Neural progenitor cell (in vitro differentiated cells): ENCODE results near the gene PLAAT2. TPM values are rescaled to one million over a fixed set of nuclear protein-coding genes. Genes with fewer than 3 reads are reported as not detected.
"Not testable (repeated sequence)": the region's sequence is repeated elsewhere in the genome, so short reads cannot be mapped to it uniquely, and the experiment has no call there.

Source experiments
- DNase-seq: peaks from one replicate; pipeline ENCODE4 v3.0.0-alpha.2; 2016; ENCODE audit warnings: low spot score
- H2AFZ ChIP-seq: fragments of 200-600 bp; sonication (generic); replicated peaks from 2 replicates; pipeline ENCODE4 v1.6.1; 2016; ENCODE audit warnings: antibody characterized with exemption
- H3F3A ChIP-seq: fragments of 200-600 bp; sonication (generic); 2 replicates; pipeline ENCODE4 v1.6.1; 2016; ENCODE audit warnings: antibody characterized with exemption, low read depth
- H3K27ac ChIP-seq: fragments of 200-600 bp; sonication (generic); 2 replicates; pipeline ENCODE4 v1.5.1; 2016; ENCODE audit warnings: mild to moderate bottlenecking
- H3K27me3 ChIP-seq: fragments of 200-600 bp; sonication (generic); 2 replicates; pipeline ENCODE4 v1.6.1; 2016; ENCODE audit warnings: mild to moderate bottlenecking, moderate library complexity
- H3K36me3 ChIP-seq: fragments of 200-600 bp; sonication (generic); 2 replicates; pipeline ENCODE4 v1.5.1; 2016
- H3K4me1 ChIP-seq: fragments of 200-600 bp; sonication (generic); 2 replicates; pipeline ENCODE4 v1.6.1; 2016; ENCODE audit warnings: mixed run types
- H3K4me2 ChIP-seq: fragments of 200-600 bp; sonication (generic); 2 replicates; pipeline ENCODE4 v1.6.1; 2016
- H3K4me3 ChIP-seq: fragments of 200-600 bp; sonication (generic); 2 replicates; pipeline ENCODE4 v1.5.1; 2016
- H3K79me2 ChIP-seq: fragments of 200-600 bp; sonication (generic); 2 replicates; pipeline ENCODE4 v1.6.1; 2016; ENCODE audit warnings: low read depth
- H3K9ac ChIP-seq: fragments of 200-600 bp; sonication (generic); 2 replicates; pipeline ENCODE4 v1.6.1; 2016
- H3K9me3 ChIP-seq: fragments of 200-600 bp; sonication (generic); 2 replicates; pipeline ENCODE4 v1.5.1; 2016; ENCODE audit warnings: low read depth
- H4K20me1 ChIP-seq: fragments of 200-600 bp; sonication (generic); 2 replicates; pipeline ENCODE4 v1.6.1; 2016; ENCODE audit warnings: low read depth
- H3K27ac Mint-ChIP-seq: 3 replicates; pipeline ENCODE4 v1.8.0; 2021; ENCODE audit warnings: mixed read lengths
- H3K27me3 Mint-ChIP-seq: 2 replicates; pipeline ENCODE4 v1.8.0; 2022; ENCODE audit warnings: low read depth, mild to moderate bottlenecking, inconsistent platforms, moderate library complexity, mixed read lengths; ENCODE audit not compliant: insufficient read depth
- H3K36me3 Mint-ChIP-seq: 3 replicates; pipeline ENCODE4 v1.8.0; 2021; ENCODE audit warnings: mixed read lengths
- H3K4me1 Mint-ChIP-seq: 3 replicates; pipeline ENCODE4 v1.8.0; 2021; ENCODE audit warnings: mixed read lengths
- H3K4me3 Mint-ChIP-seq: 3 replicates; pipeline ENCODE4 v1.8.0; 2021; ENCODE audit warnings: mild to moderate bottlenecking, moderate library complexity, mixed read lengths
- H3K9me3 Mint-ChIP-seq: 3 replicates; pipeline ENCODE4 v1.8.0; 2020; ENCODE audit warnings: mixed read lengths
- CTCF ChIP-seq: fragments of 200-600 bp; sonication (generic); IDR thresholded peaks from 2 replicates; pipeline ENCODE4 v1.5.1; 2017; ENCODE audit warnings: antibody characterized with exemption, mild to moderate bottlenecking
- EZH2 ChIP-seq: fragments of 200-600 bp; sonication (generic); IDR thresholded peaks from 2 replicates; pipeline ENCODE4 v1.6.1; 2017; ENCODE audit warnings: antibody characterized with exemption, mild to moderate bottlenecking, moderate library complexity
- EZH2phosphoT487 ChIP-seq: fragments of 200-600 bp; sonication (generic); IDR thresholded peaks from 2 replicates; pipeline ENCODE4 v1.6.1; 2017; ENCODE audit warnings: antibody characterized with exemption
- total RNA-seq: library from RNA; depleted of rRNA; stranded (reverse); fragments of >200 nt; gene quantifications from 2 replicates; pipeline ENCODE4 v1.2.3, GENCODE V29; 2015; ENCODE audit warnings: low replicate concordance

Gene PLAAT2
- total RNA-seq, 1 donor from 2014 or later, result not detected

GRCh38 chr11:63608353-63609345 is 45.5 kb upstream of the PLAAT2 start:
- TF ChIP-seq EZH2phosphoT487 (no peak), CTCF (no peak), EZH2 (no peak)
- no peaks in the 10 kb centered on the region for H3K36me3 ChIP-seq
- no peak overlapping the region for H3K27ac ChIP-seq
- Mint-ChIP-seq H3K36me3 (no peaks in the 10 kb centered on the region), H3K27ac (no peak overlapping the region), H3K27me3 (peaks cover 25% of the 10 kb centered on the region), H3K9me3 (no peaks in the 10 kb centered on the region), H3K4me1 (peaks cover 29% of the 10 kb centered on the region), H3K4me3 (no peak overlapping the region)
- no peaks in the 10 kb centered on the region for H4K20me1 ChIP-seq
- H3K27me3 ChIP-seq, result peaks cover 26% of the 10 kb centered on the region
- H3K9me3 ChIP-seq, result no peaks in the 10 kb centered on the region
- no peak overlapping the region for H3K9ac ChIP-seq
- no peak for DNase-seq
- no peak overlapping the region for H3K4me2 ChIP-seq
- no peak overlapping the region for H2AFZ ChIP-seq
- no peak overlapping the region for H3K4me3 ChIP-seq
- H3F3A ChIP-seq, result peaks cover 22% of the 10 kb centered on the region
- no peaks in the 10 kb centered on the region for H3K79me2 ChIP-seq
- H3K4me1 ChIP-seq, result peaks cover 17% of the 10 kb centered on the region

GRCh38 chr11:63603180-63603518 is 40.0 kb upstream of the PLAAT2 start:
- Histone ChIP-seq H3K9me3 (no peaks in the 10 kb centered on the region), H3K9ac (no peak overlapping the region), H3F3A (no peaks in the 10 kb centered on the region), H4K20me1 (no peaks in the 10 kb centered on the region), H3K4me3 (no peak overlapping the region), H3K79me2 (no peaks in the 10 kb centered on the region), H3K4me2 (peak overlapping the region; percentile 59), H3K27me3 (no peaks in the 10 kb centered on the region), H3K4me1 (peaks cover 11% of the 10 kb centered on the region), H3K27ac (no peak overlapping the region), H2AFZ (no peak overlapping the region), H3K36me3 (no peaks in the 10 kb centered on the region)
- Mint-ChIP-seq H3K4me3 (no peak overlapping the region), H3K27ac (peak overlapping the region; percentile 86), H3K9me3 (no peaks in the 10 kb centered on the region), H3K27me3 (peaks cover 2% of the 10 kb centered on the region), H3K4me1 (peaks cover 22% of the 10 kb centered on the region), H3K36me3 (no peaks in the 10 kb centered on the region)
- DNase-seq, result peak; percentile 34
- TF ChIP-seq EZH2, result no peak
- TF ChIP-seq EZH2phosphoT487, result no peak
- TF ChIP-seq CTCF, result no peak

- H3K9me3 ChIP-seq, H3K36me3 Mint-ChIP-seq, H3K27me3 ChIP-seq, DNase-seq, H3F3A ChIP-seq, H3K79me2 ChIP-seq, H4K20me1 ChIP-seq, H3K4me2 ChIP-seq, H3K27me3 Mint-ChIP-seq, H3K4me3 ChIP-seq, H3K9ac ChIP-seq, H2AFZ ChIP-seq, H3K36me3 ChIP-seq, H3K4me3 Mint-ChIP-seq, H3K9me3 Mint-ChIP-seq, H3K27ac ChIP-seq: not testable (repeated sequence)
- peaks cover 11% of the 10 kb centered on the region for H3K4me1 ChIP-seq
- Mint-ChIP-seq H3K4me1 (peaks cover 22% of the 10 kb centered on the region), H3K27ac (peak overlapping the region; percentile 86)
These were observed 39.4 kb upstream of the PLAAT2 start for GRCh38 chr11:63602290-63603179.
